HL-60/S4 treated with phorbol 12-myristate 13-acetate at 8.2 ng/mL for 4 days and 3 days (cell line): ENCODE data around the gene HSD11B1L.

Experiments used
- in situ Hi-C: fragments of 300-500 bp; cut with MboI; formaldehyde crosslinking; loops from 2 replicates; pipeline ENCODE4 v1.15.0; 2022; ENCODE audit warnings: low sequenced_read_pairs

The HSD11B1L gene

DNA sequence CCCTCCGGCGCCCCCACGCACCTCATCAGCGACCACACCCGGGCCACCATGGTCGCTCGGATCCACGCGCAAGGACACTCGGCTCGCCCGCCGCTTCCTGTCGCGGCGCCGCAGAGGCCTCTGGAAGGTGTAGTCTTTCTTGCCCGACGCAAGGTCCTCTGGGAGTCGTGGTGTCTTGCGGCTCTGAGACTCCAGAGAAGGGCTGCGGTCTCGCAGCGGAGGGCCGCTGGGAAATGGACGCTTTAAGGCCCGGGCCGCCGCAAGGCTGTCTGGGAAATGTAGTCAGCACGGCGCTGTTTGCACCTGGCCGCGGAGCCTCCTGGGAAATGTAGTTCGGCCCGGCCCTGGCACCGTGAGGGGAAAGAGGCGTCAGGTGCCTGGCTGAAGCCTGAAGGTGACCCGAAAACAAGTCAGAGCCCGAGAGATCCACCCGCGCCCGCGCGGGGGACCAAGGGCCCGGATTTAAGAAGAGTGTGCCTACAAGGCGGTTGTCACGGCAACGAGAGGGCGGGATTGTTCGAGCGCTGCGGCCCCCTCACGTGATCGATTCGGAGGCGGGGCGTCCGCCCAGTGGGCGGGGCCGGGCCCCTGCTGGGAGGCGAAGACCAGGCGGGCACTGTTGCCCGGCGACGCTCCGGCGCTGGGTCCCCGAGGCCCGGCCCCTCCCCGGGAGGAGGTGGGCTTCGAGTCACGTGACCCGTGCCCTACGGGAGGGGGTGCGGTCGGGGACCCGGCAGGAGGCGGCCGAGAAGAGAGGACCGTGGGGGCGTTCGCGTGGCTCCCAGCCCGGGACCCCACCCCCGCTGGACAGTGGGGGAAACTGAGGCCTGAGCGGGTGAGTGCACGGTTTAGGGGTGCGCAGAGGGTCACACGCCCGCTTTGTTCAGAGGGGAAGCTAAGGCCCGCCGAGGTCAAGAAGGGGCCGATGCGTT lies at the start of gene HSD11B1L, which contains the start of gene MICOS13:
HSD11B1L (plus strand) TSS at position 591 of the 932 bp plus-strand sequence. CDS start 3,806 bp downstream, outside the sequence.
MICOS13 (minus strand) TSS at position 80 of the 932 bp plus-strand sequence; CDS start at position 50, 30 bp downstream.
- in situ Hi-C loops, result no loop called here

- in situ Hi-C loops, result no loop called here
These were observed 49.1 kb upstream of the HSD11B1L start for GRCh38 chr19:5631567-5632240.

DNA sequence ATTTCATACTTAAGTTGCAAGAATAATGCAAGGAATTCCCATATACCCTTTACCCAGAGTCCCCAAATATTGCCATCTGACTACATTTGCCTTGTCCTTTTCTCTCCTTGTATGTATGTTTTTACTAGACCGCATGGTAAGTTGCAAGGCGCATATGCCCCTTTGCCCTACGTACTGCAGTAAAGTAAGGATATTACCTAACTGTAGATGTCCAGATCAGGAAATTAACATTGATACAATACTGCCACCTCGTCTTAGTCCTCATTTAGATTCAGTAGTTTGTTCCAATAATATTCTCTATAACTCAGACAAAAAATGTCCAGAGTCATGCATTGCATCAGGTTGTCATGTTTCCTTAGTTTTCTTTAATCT lies 48.6 kb upstream of the HSD11B1L start:
- in situ Hi-C loops, result no loop called here

DNA sequence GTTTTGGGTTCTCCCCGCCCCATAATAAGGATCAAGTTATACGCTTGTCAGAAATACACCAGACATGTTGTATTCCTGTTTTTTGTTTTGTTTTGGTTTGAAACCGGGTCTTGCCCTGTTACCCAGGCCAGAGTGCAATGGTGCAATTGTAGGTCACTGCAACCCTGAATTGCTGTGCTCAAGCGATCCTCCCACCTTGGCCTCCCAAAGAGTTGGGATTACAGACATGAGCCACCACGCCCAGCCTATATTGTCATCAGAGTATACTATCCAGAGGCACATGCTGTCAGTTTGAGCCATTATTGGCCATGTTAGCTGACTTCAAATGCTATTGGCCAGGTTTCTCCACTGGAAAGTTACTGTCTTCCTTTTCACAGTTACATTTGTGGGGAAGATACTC lies 48.2 kb upstream of the HSD11B1L start:
- in situ Hi-C loops, result no loop called here

DNA sequence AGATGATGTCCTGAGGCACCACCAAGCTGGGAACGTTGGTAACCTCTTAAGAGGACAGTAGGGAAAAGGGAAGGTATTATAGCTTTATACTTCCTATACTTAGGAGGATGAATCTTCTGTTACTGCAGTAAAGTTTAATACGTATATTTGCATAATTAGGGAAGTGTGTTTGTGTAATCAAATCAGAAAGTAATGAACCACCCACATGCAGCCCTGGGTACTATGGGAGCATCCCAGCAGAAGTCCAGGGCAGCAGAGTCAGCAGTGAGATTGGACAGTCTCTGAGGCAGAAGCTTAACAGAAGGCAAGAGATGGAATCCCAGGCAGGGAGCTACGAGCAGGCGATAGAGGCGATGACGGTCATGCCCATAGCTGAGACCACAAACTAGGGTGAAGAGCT lies 45.4 kb upstream of the HSD11B1L start:
- in situ Hi-C loops, result no loop called here

DNA sequence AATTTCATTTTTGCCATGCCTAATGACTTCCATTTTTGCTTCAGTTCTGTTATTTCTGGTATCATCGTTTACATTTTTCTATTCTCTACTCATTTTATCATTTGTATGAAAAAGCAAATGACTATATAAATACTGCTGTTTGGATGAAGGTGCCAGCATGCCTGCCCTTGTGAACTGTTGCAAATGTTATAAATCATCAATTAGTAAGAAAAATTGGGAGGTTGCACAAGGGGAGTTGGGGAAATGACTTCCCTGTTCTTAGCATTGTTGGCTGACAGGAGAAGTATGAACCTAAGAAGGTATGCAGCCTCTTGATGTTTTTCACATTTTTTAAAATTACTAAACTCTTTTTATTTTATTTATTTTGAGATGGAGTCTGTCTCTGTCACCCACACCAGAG lies 42.9 kb upstream of the HSD11B1L start:
- in situ Hi-C loops, result no loop called here

DNA sequence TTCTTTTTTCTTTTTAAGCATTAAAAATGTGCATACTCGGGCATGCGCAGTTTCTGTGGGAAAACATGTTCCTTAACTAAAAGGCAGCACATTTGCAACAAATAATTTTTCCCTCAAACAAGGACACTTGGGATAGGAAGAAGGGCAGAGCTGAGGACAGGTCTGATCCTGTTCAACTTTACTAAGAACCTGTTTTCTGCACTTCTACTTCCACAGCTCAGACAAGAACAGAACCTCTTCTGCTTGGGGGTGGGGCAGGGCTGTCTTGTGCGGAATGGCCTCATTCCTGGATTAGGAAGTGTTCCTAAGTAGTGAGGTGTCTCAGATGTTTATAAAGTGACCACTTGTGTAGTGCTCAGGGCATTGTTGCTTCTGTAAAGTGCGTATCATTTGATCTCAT lies 39.7 kb upstream of the HSD11B1L start:
- in situ Hi-C loops, result no loop called here

GRCh38 chr19:5642204-5642603 lies 38.6 kb upstream of the HSD11B1L start:
- in situ Hi-C loops, result no loop called here

DNA sequence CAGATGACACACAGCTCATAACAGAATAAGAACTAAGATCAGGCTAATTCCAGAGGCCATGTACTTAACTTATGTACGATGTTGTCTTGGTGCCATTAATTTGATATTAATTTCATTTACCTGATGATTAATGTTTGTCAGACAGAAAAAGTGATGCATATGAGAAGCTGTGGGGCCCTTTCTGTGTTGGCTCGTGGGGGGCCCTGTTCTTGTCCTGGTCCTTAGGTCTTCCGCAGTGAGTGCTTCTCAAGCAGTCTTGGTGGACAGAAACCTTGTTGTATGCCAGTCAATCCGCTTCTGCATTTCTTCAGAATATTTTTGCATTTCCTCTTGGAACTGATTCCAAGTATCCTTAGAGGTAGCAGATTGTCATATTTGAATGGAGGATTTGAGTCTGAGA lies 37.8 kb upstream of the HSD11B1L start:
- in situ Hi-C loops, result no loop called here

DNA sequence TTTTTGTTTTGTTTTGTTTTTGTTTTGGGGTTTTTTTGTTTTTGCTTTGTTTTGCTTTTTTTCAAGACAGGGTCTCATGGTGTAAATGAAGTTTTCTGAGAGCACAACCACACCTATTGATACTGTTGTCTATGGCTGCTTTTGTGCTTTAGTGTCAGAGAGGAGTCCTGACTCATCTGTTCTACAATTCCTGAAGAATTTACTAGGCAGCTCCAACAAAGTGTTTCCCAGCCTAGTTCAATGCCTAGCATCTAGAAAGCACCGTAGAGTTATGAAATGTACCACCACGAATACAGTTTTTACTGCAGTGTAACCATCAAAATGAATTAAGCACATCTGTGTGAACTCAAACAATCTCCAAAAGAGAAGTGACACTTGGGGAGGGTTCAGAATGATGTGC lies 36.8 kb upstream of the HSD11B1L start:
- in situ Hi-C loops, result no loop called here

GRCh38 chr19:5645409-5645808 lies 35.4 kb upstream of the HSD11B1L start:
- in situ Hi-C loops, result no loop called here

DNA sequence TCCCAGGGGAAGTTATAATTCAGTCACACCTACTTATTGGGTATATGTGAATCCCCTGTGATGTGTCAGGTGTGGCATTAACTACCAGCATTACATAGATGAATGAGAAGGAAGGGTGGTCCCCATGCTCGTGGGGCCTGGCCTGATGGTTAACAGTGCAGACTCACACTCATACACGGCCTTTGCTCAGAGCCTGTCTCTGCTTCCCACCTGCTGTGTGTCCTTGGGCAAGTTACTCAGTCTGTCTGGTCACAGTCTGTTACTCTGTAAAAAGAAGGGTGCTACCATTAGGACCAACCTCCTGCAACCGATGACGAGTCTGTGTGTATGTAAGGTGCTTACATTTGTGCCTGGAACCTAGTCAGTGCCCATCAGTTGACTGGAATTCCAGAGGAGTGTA lies 34.1 kb upstream of the HSD11B1L start:
- in situ Hi-C loops, result no loop called here

DNA sequence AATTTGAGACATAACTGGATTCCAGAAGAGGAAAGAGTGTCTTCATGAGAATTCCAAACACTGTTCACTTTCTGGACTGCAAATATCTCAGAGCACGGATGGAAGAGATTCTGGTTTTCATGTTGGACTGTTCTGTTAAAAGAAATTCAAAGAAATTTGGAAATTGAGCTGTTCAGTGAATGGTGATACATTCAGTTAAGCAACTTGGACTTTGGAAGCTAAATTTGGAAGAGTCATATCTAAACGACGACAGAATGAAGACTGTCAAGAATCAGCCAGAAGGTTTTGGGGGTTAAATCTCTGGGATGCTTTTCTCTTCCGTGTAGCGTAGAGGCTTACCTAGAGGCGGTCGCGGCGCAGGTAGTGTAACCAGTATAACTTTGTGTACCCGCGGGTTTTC lies 32.4 kb upstream of the HSD11B1L start:
- in situ Hi-C loops, result no loop called here

- in situ Hi-C loops, result no loop called here
These were observed 29.5 kb upstream of the HSD11B1L start for GRCh38 chr19:5651361-5651760.

- in situ Hi-C loops, result no loop called here
These were observed 28.6 kb upstream of the HSD11B1L start for GRCh38 chr19:5652261-5652660.

DNA sequence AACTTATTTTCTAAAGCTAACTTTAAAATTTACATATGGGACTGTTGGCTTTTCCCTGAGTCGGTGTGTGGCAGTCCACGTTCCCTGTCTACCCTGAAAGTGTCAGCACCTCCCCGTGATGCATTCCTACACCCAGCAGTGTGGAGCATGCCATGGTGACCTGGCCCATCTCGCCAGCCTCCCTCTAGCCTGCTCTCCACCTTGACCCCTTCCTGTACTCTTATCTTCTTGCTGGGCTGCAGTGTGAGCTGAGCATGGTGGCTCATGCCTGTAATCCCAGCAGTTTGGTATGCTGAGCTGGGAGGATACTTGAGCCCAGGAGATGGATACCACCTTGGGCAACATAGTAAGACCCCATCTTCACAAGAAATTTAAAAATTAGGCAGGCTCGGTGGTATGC lies 25.9 kb upstream of the HSD11B1L start:
- in situ Hi-C loops, result no loop called here

- in situ Hi-C loops, result no loop called here
These were observed 25.4 kb upstream of the HSD11B1L start for GRCh38 chr19:5655412-5655811.

DNA sequence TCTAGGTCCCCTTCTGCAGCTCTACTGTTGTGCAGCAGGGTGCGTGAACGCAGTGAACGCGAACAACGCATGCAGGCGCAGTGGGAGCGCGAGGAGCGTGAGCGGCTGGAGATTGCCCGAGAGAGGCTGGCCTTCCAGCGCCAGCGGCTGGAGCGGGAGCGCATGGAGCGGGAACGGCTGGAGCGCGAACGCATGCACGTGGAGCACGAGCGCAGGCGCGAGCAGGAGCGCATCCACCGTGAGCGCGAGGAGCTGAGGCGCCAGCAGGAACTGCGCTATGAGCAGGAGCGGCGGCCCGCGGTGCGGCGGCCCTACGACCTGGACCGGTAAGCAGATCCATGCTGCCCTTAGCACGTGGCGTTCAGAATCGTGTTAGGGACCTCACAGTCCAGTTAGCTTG lies 19.3 kb upstream of the HSD11B1L start:
- in situ Hi-C loops, result no loop called here

GRCh38 chr19:5663904-5664303 lies 16.9 kb upstream of the HSD11B1L start:
- in situ Hi-C loops, result no loop called here

DNA sequence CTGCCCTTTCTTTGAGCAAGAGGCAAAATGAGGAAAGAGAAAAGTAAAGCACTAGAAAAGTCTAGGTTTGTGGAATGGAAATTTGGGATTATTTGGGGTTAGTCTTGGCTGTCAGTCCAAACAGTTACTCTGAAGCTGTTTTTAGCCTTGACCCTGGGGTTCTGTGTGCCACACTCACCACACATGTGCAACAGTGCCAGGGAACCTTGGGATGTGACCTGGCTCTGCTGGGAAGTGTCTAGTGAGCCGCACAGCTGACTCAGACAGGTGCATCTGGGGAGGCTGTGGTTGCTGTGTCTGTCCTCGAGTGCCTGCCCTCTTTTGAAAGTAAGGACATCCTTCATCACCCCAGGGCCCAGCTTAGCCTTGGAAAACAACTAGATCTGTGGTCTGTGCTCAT lies 16.3 kb upstream of the HSD11B1L start:
- in situ Hi-C loops, result no loop called here

DNA sequence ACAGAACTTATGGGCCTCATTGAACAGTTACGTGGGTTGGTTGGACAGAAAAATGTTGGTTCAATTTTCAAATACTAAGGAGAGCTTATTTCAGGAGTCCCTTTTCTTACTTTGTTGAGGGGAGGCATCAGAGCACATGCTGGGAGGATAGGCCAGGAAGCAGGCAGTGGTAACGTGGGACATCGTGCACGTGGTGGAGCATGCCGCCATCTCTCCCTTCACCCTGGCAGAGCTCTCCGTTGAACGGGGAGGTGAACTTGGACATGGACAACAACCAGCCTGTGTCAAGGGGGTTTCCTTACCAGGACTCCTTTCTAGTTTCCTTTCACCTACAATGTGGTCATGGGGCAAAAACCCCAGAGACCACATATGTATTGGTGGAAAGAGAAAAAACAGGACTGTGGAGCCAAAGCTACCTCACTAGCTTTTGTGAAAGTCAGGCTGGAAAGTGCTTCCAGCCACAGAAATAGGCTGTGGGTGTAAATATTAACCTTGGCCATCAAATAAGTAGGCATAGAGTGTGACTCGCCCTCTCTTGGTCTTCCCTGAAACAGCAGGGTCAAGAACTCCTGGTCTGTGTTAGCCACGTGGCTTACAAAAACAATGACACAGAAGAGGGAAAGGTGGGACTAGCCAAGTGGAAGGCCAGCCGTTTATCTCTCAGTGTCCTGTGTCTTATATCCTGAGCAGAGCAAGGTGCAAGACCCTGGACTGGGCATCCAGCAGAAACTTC lies 14.9 kb upstream of the HSD11B1L start:
- in situ Hi-C loops, result no loop called here
